HG03442 (cell line): ENCODE results near the gene AGPAT3.

ENCODE experiments used
- ATAC-seq: cut with Tn5 transposase; IDR thresholded peaks from one replicate; pipeline ENCODE4 v1.9.1; 2021; ENCODE audit warnings: mild to moderate bottlenecking, moderate library complexity; ENCODE audit not compliant: unreplicated experiment

The AGPAT3 gene

GRCh38 chr21:43861706-43862105 lies 3.3 kb upstream of the AGPAT3 start:
- no peak for ATAC-seq

GRCh38 chr21:43864313-43864961 lies 586 bp upstream of the AGPAT3 start:
- ATAC-seq: no peak

DNA sequence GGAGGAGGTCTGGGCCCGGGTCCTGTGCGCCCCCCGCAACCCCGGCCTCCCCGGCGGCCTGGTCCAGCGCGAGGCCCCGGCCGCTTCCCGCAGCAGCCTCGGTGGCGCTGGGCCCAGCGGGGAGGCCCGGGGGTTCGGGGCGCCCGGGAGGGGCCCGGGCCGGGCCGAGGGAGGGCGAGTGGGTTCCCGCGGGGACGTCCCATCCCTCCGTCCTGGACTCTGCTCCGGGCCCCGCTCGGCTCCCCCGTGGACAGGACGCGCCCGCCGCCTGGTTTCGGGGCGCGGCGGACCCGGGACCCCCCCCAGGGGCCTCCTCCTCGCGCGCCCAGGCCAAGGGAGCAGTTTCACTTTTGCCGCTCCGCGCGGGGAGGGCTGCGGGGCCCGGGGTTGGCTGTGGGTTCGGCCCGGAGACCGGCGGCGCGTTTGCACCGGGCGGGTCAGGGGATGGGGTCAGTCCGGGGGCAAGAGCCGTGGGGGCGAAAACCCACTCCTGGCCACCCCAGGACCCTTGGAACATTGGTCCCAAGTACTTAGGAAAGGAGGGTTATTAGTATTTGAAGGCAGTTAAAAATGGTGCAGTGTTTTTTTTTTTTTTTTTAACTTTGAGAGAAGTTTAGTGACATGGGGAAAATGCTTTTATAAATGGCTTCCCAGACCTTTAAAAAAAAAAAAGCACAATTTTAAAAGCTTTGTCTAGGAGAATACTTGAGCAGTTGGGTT lies 677 bp downstream of the AGPAT3 start:
- no peak for ATAC-seq

GRCh38 chr21:43866260-43866629 lies 1.2 kb downstream of the AGPAT3 start:
- ATAC-seq: no peak

GRCh38 chr21:43866659-43867331 lies 1.8 kb downstream of the AGPAT3 start:
- ATAC-seq: no peak

- ATAC-seq: no peak
These were observed 2.3 kb downstream of the AGPAT3 start for GRCh38 chr21:43867332-43867703.

DNA sequence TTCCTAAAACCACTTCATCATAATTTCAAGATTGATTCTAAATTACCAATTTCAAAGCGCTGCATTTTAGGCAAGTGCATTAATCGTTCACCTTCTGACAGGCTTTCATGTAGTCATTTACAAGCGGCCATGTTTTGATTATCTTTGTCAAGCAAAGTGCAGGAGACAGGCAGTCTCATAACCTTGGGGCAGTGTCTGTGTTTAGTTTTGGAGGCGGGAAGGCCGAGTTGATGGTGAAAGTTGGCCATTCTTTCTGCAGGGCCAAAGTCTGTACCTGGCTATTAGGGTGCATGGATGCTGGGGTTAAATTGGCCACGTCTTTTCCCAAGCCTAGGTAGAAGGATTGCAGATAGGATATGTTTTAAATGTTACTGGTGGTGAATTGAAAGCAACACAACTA lies 2.9 kb downstream of the AGPAT3 start:
- ATAC-seq: no peak

DNA sequence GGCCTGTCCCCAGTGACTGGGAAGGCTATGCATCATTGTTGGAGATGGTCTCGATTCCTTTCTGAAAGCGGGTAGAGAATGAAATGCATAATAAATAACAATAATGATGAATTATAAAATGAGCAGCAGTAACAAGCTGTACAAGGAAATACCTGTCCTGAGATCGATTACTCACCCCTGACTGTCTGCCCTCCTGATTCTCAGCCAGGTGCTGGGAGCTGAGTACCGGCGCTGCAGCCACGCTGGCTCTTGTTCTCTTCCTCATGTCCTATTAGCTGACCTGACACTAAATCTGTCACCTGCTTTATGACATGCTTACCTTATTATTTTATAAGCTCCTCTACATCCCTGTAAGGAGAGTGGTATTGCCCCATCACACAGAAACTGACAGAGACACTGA lies 3.4 kb downstream of the AGPAT3 start:
- no peak for ATAC-seq

GRCh38 chr21:43869486-43870325 lies 4.7 kb downstream of the AGPAT3 start:
- ATAC-seq: no peak

DNA sequence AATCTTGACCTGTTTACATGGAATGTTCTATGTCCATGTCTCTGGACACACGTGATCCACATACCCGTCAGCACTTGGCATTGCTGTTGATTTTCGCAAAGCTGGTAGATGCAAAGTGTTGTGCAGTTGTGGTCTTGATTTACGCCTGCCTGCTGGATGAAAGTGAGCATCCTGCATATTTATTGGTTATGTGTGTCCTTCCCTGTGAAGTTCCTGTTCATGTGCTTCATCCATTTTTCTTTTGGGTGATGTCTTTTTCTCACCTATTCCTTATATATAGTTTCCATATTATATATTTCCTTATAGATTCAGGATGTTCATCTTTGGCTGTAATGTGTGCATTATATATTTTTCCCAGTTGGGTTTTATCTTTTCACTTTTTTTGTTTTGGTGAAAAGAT lies 6.5 kb downstream of the AGPAT3 start:
- no peak for ATAC-seq

GRCh38 chr21:43872531-43873197 lies 7.6 kb downstream of the AGPAT3 start:
- no peak for ATAC-seq

DNA sequence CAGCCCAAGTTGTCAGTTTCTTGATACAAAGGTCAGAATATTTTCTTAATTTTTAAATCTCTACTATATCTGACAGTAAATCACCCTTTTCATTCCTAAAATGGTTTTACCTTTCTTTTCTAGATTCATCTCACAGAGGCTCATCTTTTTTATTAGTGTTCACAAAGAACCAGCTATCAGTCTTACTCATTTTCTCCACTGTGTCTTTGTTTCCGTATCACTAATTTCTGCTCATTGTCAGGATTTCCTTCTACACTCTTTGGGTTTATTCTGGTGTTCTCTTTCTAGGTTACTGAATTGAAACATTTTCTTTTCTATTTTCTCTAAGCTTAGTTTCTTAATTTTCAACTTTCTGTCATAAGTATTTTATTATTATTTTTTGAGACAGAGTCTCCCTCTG lies 8.7 kb downstream of the AGPAT3 start:
- ATAC-seq: no peak

DNA sequence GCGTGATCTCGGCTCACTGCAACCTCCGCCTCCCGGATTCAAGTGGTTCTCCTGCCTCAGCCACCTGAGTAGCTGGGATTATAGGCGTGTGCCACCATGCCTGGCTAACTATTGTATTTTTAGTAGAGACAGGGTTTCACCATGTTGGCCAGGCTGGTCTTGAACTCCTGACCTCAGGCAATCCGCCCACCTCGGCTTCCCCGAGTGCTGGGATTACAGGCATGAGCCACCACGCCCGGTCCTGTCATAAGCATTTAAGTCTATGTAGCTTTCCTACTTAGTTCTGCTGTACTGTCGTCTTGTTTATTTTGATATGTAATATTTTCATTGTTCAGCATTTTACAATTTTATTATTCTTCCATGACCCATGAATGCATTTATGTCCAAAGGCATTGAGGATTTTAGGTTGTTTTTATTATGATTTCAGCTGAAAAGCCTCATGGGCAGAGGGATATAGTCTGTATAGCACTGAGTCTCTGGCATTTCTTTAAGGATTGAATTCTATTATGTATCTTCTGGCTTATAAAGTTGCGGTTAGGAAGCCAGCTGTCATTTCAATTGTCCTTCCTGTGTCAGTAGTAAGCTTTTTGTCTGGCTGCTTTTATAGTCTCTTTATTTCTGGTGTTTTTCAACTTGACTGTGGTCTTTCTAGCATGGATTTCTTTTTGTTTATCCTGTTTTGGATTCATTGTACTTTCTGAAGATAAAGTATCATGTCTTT lies 9.2 kb downstream of the AGPAT3 start:
- ATAC-seq: no peak

- ATAC-seq: no peak
These were observed 11.6 kb downstream of the AGPAT3 start for GRCh38 chr21:43876605-43877004.

DNA sequence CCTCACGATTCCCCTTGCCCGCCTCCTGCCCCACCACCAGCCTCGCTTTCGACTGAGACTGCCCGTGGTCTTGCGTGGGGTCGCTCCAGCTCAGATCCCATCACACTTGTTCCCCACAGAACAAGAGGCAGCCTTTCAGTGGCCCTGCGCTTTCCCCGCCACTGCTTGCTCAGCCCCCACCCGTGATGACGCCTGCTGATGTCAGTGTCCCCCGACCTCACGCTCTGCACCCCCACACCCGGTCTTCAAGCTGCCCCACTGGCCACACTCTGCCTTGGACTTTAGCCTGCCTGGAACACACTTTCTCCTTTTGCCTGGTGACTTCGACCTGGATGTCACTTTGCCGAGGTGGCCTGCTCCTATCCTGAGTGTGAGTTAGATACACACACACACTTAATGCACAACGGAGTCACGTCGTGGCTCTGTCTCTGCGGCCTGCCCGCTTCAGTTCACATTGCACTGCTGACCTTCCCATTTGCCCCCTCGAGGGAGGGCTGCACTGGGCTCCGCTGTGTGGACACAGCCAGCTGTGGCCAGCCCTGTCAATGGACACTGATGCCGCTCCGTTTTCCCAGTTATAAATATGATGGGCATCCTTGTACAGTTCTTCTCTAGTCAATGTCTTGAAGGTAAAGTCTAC lies 13.0 kb downstream of the AGPAT3 start:
- ATAC-seq: no peak

DNA sequence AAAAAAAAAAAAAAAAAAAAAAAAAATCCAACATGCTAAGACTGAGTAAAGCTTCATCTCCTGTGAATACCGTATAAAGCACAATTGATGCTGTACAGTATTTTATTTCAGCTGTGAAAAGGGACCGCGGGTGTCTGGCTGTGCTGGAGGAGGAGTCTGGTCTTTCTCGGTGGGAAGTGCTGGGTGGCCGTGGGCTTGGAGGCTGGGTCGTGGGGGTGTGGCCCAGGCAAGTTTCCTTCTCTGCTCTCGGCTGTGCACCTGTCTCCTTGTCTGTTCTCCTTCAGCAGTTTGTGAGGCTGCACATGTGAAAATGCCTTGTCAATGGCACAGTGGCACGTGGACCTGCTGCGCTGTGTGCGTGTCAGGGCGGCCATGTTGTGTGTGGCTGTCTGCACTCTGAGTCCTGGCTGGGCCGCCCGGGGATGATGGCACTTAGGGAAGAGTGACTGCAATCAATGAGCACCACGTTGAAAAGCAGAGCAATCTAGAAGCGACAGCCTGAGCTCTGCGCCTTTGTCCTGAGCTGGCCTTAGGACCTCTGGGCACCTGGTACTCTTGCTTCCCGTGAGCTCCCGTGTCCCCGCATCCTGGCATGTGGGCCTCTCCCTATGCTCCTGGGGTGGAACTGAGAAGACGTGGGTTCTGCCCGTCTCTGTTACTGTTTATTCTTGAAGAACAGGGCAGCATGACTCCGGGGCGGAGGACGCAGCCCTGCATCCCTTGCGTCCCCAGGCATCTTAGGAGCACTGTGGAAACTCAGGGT lies 14.5 kb downstream of the AGPAT3 start:
- ATAC-seq: no peak

GRCh38 chr21:43880111-43880985 lies 15.3 kb downstream of the AGPAT3 start:
- no peak for ATAC-seq

GRCh38 chr21:43881283-43881682 lies 16.3 kb downstream of the AGPAT3 start:
- no peak for ATAC-seq
